Cardiac fibroblast (primary cell): Measurements from ENCODE around the gene CLEC3B.

ENCODE experiments used
- DNase-seq, 2 donors: peaks; one replicate each; pipeline versions ENCODE4 v3.0.0 to v3.0.0-alpha.2; 2010; ENCODE audit warnings: low read depth in 2 of 2
- H3K4me3 ChIP-seq, 2 donors: replicated peaks in 1 of 2; 1 replicate in 1 of 2; 2 replicates in 1 of 2; pipeline ENCODE4 v1.5.1; 2011; ENCODE audit warnings: low read depth in 2 of 2, low read length in 2 of 2, mild to moderate bottlenecking in 2 of 2, moderate library complexity in 1 of 2
- CTCF ChIP-seq: IDR thresholded peaks from one replicate; pipeline ENCODE4 v1.5.1; 2011; ENCODE audit warnings: low read depth, mild to moderate bottlenecking, low read length, inconsistent platforms

Gene CLEC3B

GRCh38 chr3:45054196-45054857 lies 28.2 kb downstream of the CLEC3B start:
- H3K4me3 ChIP-seq: no peak overlapping the region
- TF ChIP-seq CTCF: no peak
- DNase-seq: peak; percentile 84 to 88

GRCh38 chr3:45055032-45055410 lies 28.9 kb downstream of the CLEC3B start:
- TF ChIP-seq CTCF: no peak
- peak; percentile 76 to 85 for DNase-seq
- H3K4me3 ChIP-seq: no peak overlapping the region

- no peak for TF ChIP-seq CTCF
- no peak overlapping the region for H3K4me3 ChIP-seq
- peak; percentile 56 to 77 for DNase-seq
Measured at GRCh38 chr3:45055411-45056143, 29.5 kb downstream of the CLEC3B start.

GRCh38 chr3:45056608-45057301 lies 30.7 kb downstream of the CLEC3B start:
- TF ChIP-seq CTCF: no peak
- H3K4me3 ChIP-seq: no peak overlapping the region
- DNase-seq: peak in 1 of 2 donors; percentile 23

- no peak for DNase-seq
- TF ChIP-seq CTCF: no peak
- no peak overlapping the region for H3K4me3 ChIP-seq
Measured at GRCh38 chr3:45057557-45057956, 31.5 kb downstream of the CLEC3B start.

- no peak overlapping the region for H3K4me3 ChIP-seq
- no peak for TF ChIP-seq CTCF
- no peak for DNase-seq
Measured at GRCh38 chr3:45059132-45059531, 33.0 kb downstream of the CLEC3B start.
